ENCODE measurements around the gene PTBP1.
"Not testable (repeated sequence)": the region's sequence is repeated elsewhere in the genome, so short reads cannot be mapped to it uniquely, and the experiment has no call there.

PTBP1 gene

DNA sequence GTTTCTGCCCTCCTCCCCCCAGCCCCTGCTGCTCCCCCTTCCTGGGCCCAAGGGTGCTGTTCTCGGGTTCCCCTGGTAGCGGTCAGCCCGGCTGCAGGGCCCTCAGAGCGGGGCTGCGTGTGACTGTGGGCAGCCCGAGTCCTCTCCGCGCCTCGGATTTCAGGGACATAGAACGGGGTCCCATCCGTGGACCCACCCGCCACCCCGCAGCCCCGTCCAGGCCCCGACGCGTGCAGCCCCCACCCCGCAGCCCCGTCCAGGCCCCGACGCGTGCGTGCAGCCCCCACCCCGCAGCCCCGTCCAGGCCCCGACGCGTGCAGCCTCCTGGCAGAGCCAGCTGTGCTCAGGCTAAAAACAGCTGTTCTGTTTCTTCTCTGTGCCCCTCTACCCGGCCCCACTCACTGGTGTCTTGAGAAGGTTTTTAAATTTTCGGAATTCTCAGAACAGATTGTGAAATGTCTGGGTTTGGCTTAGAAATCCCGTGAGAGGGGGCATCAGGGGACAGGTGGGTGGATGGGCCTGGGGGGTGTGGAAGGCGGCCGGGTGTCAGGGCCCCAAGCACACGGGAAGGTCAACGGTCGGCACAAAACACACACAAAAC lies 38.1 kb downstream of the PTBP1 start:
- no peaks in the 10 kb centered on the region for H3K27me3 ChIP-seq (ENCODE audit: insufficient read depth, low read length)
- H3K27ac ChIP-seq (ENCODE audit: low read depth, low read length), result no peak overlapping the region
- H3K79me2 ChIP-seq (ENCODE audit: control insufficient read depth, insufficient read depth, low read length, unreplicated experiment), result no peaks in the 10 kb centered on the region
- no peak overlapping the region for H2AFZ ChIP-seq (ENCODE audit: low read length, unreplicated experiment)
- H3K4me1 ChIP-seq (ENCODE audit: control insufficient read depth, insufficient read depth, low read length, unreplicated experiment), result no peaks in the 10 kb centered on the region
- H3K4me3 ChIP-seq (ENCODE audit: low read depth, low read length), result no peak overlapping the region
- H3K36me3 ChIP-seq (ENCODE audit: insufficient read depth, low read length), result no peaks in the 10 kb centered on the region

DNA sequence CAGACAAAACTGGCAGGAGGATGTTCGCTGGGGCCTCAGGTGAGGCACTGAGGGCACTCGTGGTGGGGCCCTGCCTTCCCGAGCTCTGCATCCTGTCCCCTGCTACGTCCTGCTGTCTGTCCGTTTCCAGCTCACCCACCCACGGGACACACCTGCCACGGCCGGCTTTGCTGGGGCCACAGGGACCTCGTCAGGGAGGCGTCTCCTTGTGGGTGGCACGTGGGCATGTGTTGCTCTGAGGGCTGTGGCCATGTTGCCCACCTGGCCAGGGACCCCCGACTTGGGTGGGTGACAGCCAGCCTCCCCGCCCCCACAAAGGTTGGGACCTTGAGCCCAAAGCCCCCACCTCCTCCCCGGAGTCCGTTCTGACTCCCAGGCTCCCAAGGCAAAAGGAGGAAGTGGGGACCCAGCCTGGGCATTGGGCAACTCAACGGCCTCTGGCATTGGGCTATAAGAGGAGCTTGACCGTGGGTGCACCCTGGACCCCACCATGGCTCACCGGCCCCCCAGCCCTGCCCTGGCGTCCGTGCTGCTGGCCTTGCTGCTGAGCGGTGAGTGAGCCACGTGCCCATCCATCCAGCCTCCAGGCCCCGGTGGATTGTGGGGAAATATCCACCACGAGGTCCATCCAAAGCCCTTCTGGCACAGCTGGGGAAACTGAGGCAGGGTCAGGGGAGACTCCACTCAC lies 43.4 kb downstream of the PTBP1 start, which contains the start of gene PRTN3:
TSS of gene PRTN3 (plus strand) at position 481 of the 688 bp plus-strand sequence. CDS start at position 491, 10 bp downstream.
- H3K27ac ChIP-seq (ENCODE audit: low read depth, low read length), result no peak within 1 kb of the TSS
- no peaks in the 10 kb centered on the region for H3K79me2 ChIP-seq (ENCODE audit: control insufficient read depth, insufficient read depth, low read length, unreplicated experiment)
- no peak within 1 kb of the TSS for H2AFZ ChIP-seq (ENCODE audit: low read length, unreplicated experiment)
- peaks cover 7% of the 10 kb centered on the region for H3K27me3 ChIP-seq (ENCODE audit: insufficient read depth, low read length)
- no peaks in the 10 kb centered on the region for H3K36me3 ChIP-seq (ENCODE audit: insufficient read depth, low read length)
- no peaks in the 10 kb centered on the region for H3K4me1 ChIP-seq (ENCODE audit: control insufficient read depth, insufficient read depth, low read length, unreplicated experiment)
- no peak within 1 kb of the TSS for H3K4me3 ChIP-seq (ENCODE audit: low read depth, low read length)

GRCh38 chr19:842802-843179 lies 45.5 kb downstream of the PTBP1 start:
- peaks cover 11% of the 10 kb centered on the region for H3K27me3 ChIP-seq (ENCODE audit: insufficient read depth, low read length)
- not testable (repeated sequence) for H3K79me2 ChIP-seq (ENCODE audit: control insufficient read depth, insufficient read depth, low read length, unreplicated experiment); H3K4me1 ChIP-seq (ENCODE audit: control insufficient read depth, insufficient read depth, low read length, unreplicated experiment); H3K4me3 ChIP-seq (ENCODE audit: low read depth, low read length); H3K36me3 ChIP-seq (ENCODE audit: insufficient read depth, low read length); H3K27ac ChIP-seq (ENCODE audit: low read depth, low read length); H2AFZ ChIP-seq (ENCODE audit: low read length, unreplicated experiment)

DNA sequence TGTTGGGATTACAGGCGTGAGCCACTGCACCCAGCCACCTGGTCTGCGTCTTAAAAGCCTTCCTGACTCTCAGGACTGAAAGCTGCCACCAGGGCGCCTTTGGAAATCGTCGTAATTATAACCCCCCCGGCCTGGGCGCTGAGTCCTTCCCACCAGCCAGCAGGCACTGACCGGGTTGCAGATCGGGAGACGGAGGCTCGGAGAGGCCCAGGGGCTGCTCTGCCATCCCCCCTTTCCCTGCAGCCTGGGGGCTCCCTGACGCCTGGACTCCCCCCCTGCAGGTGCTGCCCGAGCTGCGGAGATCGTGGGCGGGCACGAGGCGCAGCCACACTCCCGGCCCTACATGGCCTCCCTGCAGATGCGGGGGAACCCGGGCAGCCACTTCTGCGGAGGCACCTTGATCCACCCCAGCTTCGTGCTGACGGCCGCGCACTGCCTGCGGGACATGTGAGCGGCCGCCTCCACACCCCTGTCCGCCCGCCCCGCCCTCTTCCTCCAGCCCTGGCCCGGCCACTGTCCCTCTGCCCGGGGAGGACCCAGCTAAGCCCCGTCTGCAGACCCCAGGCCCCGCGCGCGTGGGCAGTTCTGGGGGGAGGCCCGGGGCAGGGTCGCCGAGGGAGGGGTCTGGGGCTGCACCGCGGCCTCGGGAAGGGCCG lies 46.1 kb downstream of the PTBP1 start:
- H3K4me3 ChIP-seq (ENCODE audit: low read depth, low read length), result no peak overlapping the region
- peaks cover 16% of the 10 kb centered on the region for H3K27me3 ChIP-seq (ENCODE audit: insufficient read depth, low read length)
- no peaks in the 10 kb centered on the region for H3K4me1 ChIP-seq (ENCODE audit: control insufficient read depth, insufficient read depth, low read length, unreplicated experiment)
- no peaks in the 10 kb centered on the region for H3K79me2 ChIP-seq (ENCODE audit: control insufficient read depth, insufficient read depth, low read length, unreplicated experiment)
- H2AFZ ChIP-seq (ENCODE audit: low read length, unreplicated experiment), result no peak overlapping the region
- no peak overlapping the region for H3K27ac ChIP-seq (ENCODE audit: low read depth, low read length)
- H3K36me3 ChIP-seq (ENCODE audit: insufficient read depth, low read length), result no peaks in the 10 kb centered on the region

- Histone ChIP-seq H3K36me3 (ENCODE audit: insufficient read depth, low read length) (no peaks in the 10 kb centered on the region), H3K4me1 (ENCODE audit: control insufficient read depth, insufficient read depth, low read length, unreplicated experiment) (no peaks in the 10 kb centered on the region), H3K27me3 (ENCODE audit: insufficient read depth, low read length) (peaks cover 17% of the 10 kb centered on the region), H3K79me2 (ENCODE audit: control insufficient read depth, insufficient read depth, low read length, unreplicated experiment) (no peaks in the 10 kb centered on the region), H3K27ac (ENCODE audit: low read depth, low read length) (no peak overlapping the region), H2AFZ (ENCODE audit: low read length, unreplicated experiment) (no peak overlapping the region), H3K4me3 (ENCODE audit: low read depth, low read length) (no peak overlapping the region)
These were observed 46.7 kb downstream of the PTBP1 start for GRCh38 chr19:843836-844545.

DNA sequence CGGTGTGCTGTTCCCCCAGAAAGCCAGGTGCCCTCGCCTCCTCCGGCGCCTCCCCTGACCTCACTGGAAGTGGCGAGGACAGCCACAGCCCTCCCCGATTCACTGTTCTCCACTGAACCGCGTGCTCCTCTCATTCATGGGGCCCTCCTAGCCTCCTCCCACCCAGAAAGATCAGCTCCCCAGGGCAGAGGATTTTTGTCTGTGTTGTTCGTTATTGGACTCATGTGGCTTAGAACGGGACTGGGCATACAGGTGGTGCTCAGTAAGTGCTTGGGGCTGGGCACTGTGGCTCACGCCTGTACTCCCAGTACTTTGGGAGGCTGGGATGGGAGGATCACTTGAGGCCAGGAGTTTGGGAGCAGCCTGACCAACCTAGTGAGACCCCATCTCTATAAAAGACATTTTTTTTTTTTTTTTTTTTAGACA lies 47.3 kb downstream of the PTBP1 start:
- Histone ChIP-seq H2AFZ (ENCODE audit: low read length, unreplicated experiment) (no peak overlapping the region), H3K27me3 (ENCODE audit: insufficient read depth, low read length) (peaks cover 17% of the 10 kb centered on the region)

GRCh38 chr19:845707-846521 lies 48.7 kb downstream of the PTBP1 start:
- Histone ChIP-seq H3K27me3 (ENCODE audit: insufficient read depth, low read length) (peaks cover 17% of the 10 kb centered on the region), H3K36me3 (ENCODE audit: insufficient read depth, low read length) (no peaks in the 10 kb centered on the region), H3K27ac (ENCODE audit: low read depth, low read length) (no peak overlapping the region), H2AFZ (ENCODE audit: low read length, unreplicated experiment) (no peak overlapping the region), H3K4me1 (ENCODE audit: control insufficient read depth, insufficient read depth, low read length, unreplicated experiment) (peaks cover 3% of the 10 kb centered on the region), H3K79me2 (ENCODE audit: control insufficient read depth, insufficient read depth, low read length, unreplicated experiment) (no peaks in the 10 kb centered on the region), H3K4me3 (ENCODE audit: low read depth, low read length) (no peak overlapping the region)

More for the DNA sequence above, 47.3 kb downstream of the PTBP1 start:
- H3K27ac ChIP-seq (ENCODE audit: low read depth, low read length), result no peak overlapping the region
- H3K4me1 ChIP-seq (ENCODE audit: control insufficient read depth, insufficient read depth, low read length, unreplicated experiment), result no peaks in the 10 kb centered on the region
- no peak overlapping the region for H3K4me3 ChIP-seq (ENCODE audit: low read depth, low read length)
- no peaks in the 10 kb centered on the region for H3K36me3 ChIP-seq (ENCODE audit: insufficient read depth, low read length)
- no peaks in the 10 kb centered on the region for H3K79me2 ChIP-seq (ENCODE audit: control insufficient read depth, insufficient read depth, low read length, unreplicated experiment)

GRCh38 chr19:848386-848921 lies 51.2 kb downstream of the PTBP1 start:
- H3K36me3 ChIP-seq (ENCODE audit: insufficient read depth, low read length), result no peaks in the 10 kb centered on the region
- H3K4me1 ChIP-seq (ENCODE audit: control insufficient read depth, insufficient read depth, low read length, unreplicated experiment), result peaks cover 4% of the 10 kb centered on the region
- no peak overlapping the region for H3K4me3 ChIP-seq (ENCODE audit: low read depth, low read length)
- no peak overlapping the region for H2AFZ ChIP-seq (ENCODE audit: low read length, unreplicated experiment)
- no peaks in the 10 kb centered on the region for H3K79me2 ChIP-seq (ENCODE audit: control insufficient read depth, insufficient read depth, low read length, unreplicated experiment)
- H3K27me3 ChIP-seq (ENCODE audit: insufficient read depth, low read length), result peaks cover 16% of the 10 kb centered on the region
- H3K27ac ChIP-seq (ENCODE audit: low read depth, low read length), result no peak overlapping the region

DNA sequence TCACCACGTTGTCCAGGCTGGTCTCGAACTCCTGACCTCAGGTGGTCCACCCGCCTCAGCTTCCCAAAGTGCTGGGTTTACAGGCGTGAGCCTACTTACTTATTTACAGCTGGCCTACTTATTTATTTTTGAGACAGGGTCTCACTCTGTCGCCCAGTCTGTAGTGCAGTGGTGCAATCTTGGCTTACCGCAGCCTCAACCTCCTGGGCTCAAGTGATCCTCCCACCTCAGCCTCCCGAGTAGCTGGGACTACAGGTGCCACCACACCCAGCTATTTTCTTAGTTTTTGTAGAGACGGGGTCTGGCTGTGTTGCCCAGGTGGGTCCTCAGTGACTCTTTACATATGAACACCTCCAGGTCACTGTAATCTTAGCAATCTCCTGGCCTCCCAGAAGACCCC lies 51.9 kb downstream of the PTBP1 start:
- H3K36me3 ChIP-seq (ENCODE audit: insufficient read depth, low read length); H2AFZ ChIP-seq (ENCODE audit: low read length, unreplicated experiment): not testable (repeated sequence)

More for the DNA sequence above, 51.9 kb downstream of the PTBP1 start:
- not testable (repeated sequence) for H3K79me2 ChIP-seq (ENCODE audit: control insufficient read depth, insufficient read depth, low read length, unreplicated experiment); H3K4me1 ChIP-seq (ENCODE audit: control insufficient read depth, insufficient read depth, low read length, unreplicated experiment); H3K27ac ChIP-seq (ENCODE audit: low read depth, low read length); H3K4me3 ChIP-seq (ENCODE audit: low read depth, low read length)
- H3K27me3 ChIP-seq (ENCODE audit: insufficient read depth, low read length), result peaks cover 10% of the 10 kb centered on the region

Data from ACC112 (cell line).